T-helper 1 cell treated with Interleukin-12 subunit alpha and Interleukin-12 subunit beta and Interleukin-4 antibody, amounts not matched to agents 30 μg/mL and 1 μg/mL, for 36 hours (primary cell): ENCODE measurements around the gene MRPL53.
"Not testable (repeated sequence)": the region's sequence is repeated elsewhere in the genome, so short reads cannot be mapped to it uniquely, and the experiment has no call there.

Experiments
- H3K27ac Mint-ChIP-seq: one replicate; pipeline ENCODE4 v1.8.0; 2021; ENCODE audit warnings: mild to moderate bottlenecking, mixed read lengths
- H3K27me3 Mint-ChIP-seq: one replicate; pipeline ENCODE4 v1.8.0; 2021; ENCODE audit warnings: low read depth, mixed read lengths
- H3K36me3 Mint-ChIP-seq: one replicate; pipeline ENCODE4 v1.8.0; 2021; ENCODE audit warnings: low read depth, mixed read lengths
- H3K4me1 Mint-ChIP-seq: one replicate; pipeline ENCODE4 v1.8.0; 2021; ENCODE audit warnings: low read depth, mixed read lengths
- H3K4me3 Mint-ChIP-seq: one replicate; pipeline ENCODE4 v1.8.0; 2021; ENCODE audit warnings: mild to moderate bottlenecking, moderate library complexity, mixed read lengths
- H3K9me3 Mint-ChIP-seq: one replicate; pipeline ENCODE4 v1.8.0; 2021; ENCODE audit warnings: mixed read lengths

Gene MRPL53

GRCh38 chr2:74457129-74457548 lies 15.3 kb downstream of the MRPL53 start:
- H3K27me3 Mint-ChIP-seq = no peaks in the 10 kb centered on the region
- H3K27ac Mint-ChIP-seq = peak overlapping the region; percentile 99
- no peaks in the 10 kb centered on the region for H3K9me3 Mint-ChIP-seq
- H3K36me3 Mint-ChIP-seq = peaks cover 24% of the 10 kb centered on the region
- H3K4me1 Mint-ChIP-seq = peaks cover 51% of the 10 kb centered on the region
- H3K4me3 Mint-ChIP-seq = peak overlapping the region; percentile 94

GRCh38 chr2:74454654-74455511 lies 17.6 kb downstream of the MRPL53 start, which contains the start of gene INO80B:
INO80B (plus strand) TSS chr2:74455087; CDS start chr2:74455117, 30 bp downstream.
- H3K27me3 Mint-ChIP-seq = no peaks in the 10 kb centered on the region
- peaks cover 49% of the 10 kb centered on the region for H3K4me1 Mint-ChIP-seq
- peak within 1 kb of the TSS; percentile 94 for H3K4me3 Mint-ChIP-seq
- H3K9me3 Mint-ChIP-seq = no peaks in the 10 kb centered on the region
- peaks cover 19% of the 10 kb centered on the region for H3K36me3 Mint-ChIP-seq
- peak within 1 kb of the TSS; percentile 99 for H3K27ac Mint-ChIP-seq

GRCh38 chr2:74450570-74451190 lies 21.8 kb downstream of the MRPL53 start:
- Mint-ChIP-seq H3K27ac (no peak overlapping the region), H3K27me3 (peaks cover 8% of the 10 kb centered on the region)

GRCh38 chr2:74448771-74449170 lies 23.7 kb downstream of the MRPL53 start:
- Mint-ChIP-seq H3K4me1 (peaks cover 15% of the 10 kb centered on the region), H3K4me3 (no peak overlapping the region), H3K27ac (no peak overlapping the region), H3K36me3 (no peaks in the 10 kb centered on the region), H3K27me3 (peaks cover 23% of the 10 kb centered on the region), H3K9me3 (no peaks in the 10 kb centered on the region)

More at GRCh38 chr2:74450570-74451190, 21.8 kb downstream of the MRPL53 start:
- Mint-ChIP-seq H3K36me3 (peaks cover 7% of the 10 kb centered on the region), H3K4me1 (peaks cover 25% of the 10 kb centered on the region), H3K9me3 (no peaks in the 10 kb centered on the region), H3K4me3 (no peak overlapping the region)

- H3K36me3 Mint-ChIP-seq = no peaks in the 10 kb centered on the region
- no peak overlapping the region for H3K27ac Mint-ChIP-seq
- H3K27me3 Mint-ChIP-seq = peaks cover 28% of the 10 kb centered on the region
- H3K9me3 Mint-ChIP-seq = no peaks in the 10 kb centered on the region
- H3K4me3 Mint-ChIP-seq = no peak overlapping the region
- peaks cover 6% of the 10 kb centered on the region for H3K4me1 Mint-ChIP-seq
Observed at GRCh38 chr2:74447230-74447999, 25.1 kb downstream of the MRPL53 start.

GRCh38 chr2:74444498-74445318 lies 27.8 kb downstream of the MRPL53 start:
- peaks cover 40% of the 10 kb centered on the region for H3K27me3 Mint-ChIP-seq

GRCh38 chr2:74442483-74443297 lies 29.8 kb downstream of the MRPL53 start:
- peak overlapping the region; percentile 76 for H3K4me3 Mint-ChIP-seq
- H3K27ac Mint-ChIP-seq, H3K36me3 Mint-ChIP-seq, H3K9me3 Mint-ChIP-seq: not testable (repeated sequence)
- H3K27me3 Mint-ChIP-seq = peaks cover 58% of the 10 kb centered on the region
- peaks cover 11% of the 10 kb centered on the region for H3K4me1 Mint-ChIP-seq

More at GRCh38 chr2:74444498-74445318, 27.8 kb downstream of the MRPL53 start:
- Mint-ChIP-seq H3K36me3 (peaks cover 2% of the 10 kb centered on the region), H3K4me1 (peaks cover 7% of the 10 kb centered on the region), H3K4me3 (no peak overlapping the region), H3K9me3 (no peaks in the 10 kb centered on the region), H3K27ac (no peak overlapping the region)

GRCh38 chr2:74441690-74442482 lies 30.6 kb downstream of the MRPL53 start, which contains the start of gene RTKN:
RTKN (minus strand) TSS chr2:74441937; CDS start chr2:74441816, 121 bp downstream.
- peaks cover 2% of the 10 kb centered on the region for H3K36me3 Mint-ChIP-seq
- H3K27me3 Mint-ChIP-seq = peaks cover 50% of the 10 kb centered on the region
- peaks cover 12% of the 10 kb centered on the region for H3K4me1 Mint-ChIP-seq
- no peaks in the 10 kb centered on the region for H3K9me3 Mint-ChIP-seq
- peak within 1 kb of the TSS; percentile 76 for H3K4me3 Mint-ChIP-seq
- H3K27ac Mint-ChIP-seq = peak within 1 kb of the TSS; percentile 47

- peaks cover 50% of the 10 kb centered on the region for H3K27me3 Mint-ChIP-seq
- peak overlapping the region; percentile 21 for H3K4me3 Mint-ChIP-seq
- no peak overlapping the region for H3K27ac Mint-ChIP-seq
- H3K9me3 Mint-ChIP-seq = no peaks in the 10 kb centered on the region
- H3K36me3 Mint-ChIP-seq = peaks cover 2% of the 10 kb centered on the region
- H3K4me1 Mint-ChIP-seq = peaks cover 12% of the 10 kb centered on the region
Observed at GRCh38 chr2:74441170-74441689, 31.2 kb downstream of the MRPL53 start.

GRCh38 chr2:74440378-74441169 lies 31.9 kb downstream of the MRPL53 start:
- Mint-ChIP-seq H3K36me3 (peaks cover 2% of the 10 kb centered on the region), H3K4me3 (peak overlapping the region; percentile 48), H3K27ac (no peak overlapping the region), H3K9me3 (no peaks in the 10 kb centered on the region), H3K4me1 (peaks cover 12% of the 10 kb centered on the region), H3K27me3 (peaks cover 50% of the 10 kb centered on the region)

- no peaks in the 10 kb centered on the region for H3K9me3 Mint-ChIP-seq
- H3K27me3 Mint-ChIP-seq = peaks cover 46% of the 10 kb centered on the region
- H3K4me3 Mint-ChIP-seq = no peak overlapping the region
- no peak overlapping the region for H3K27ac Mint-ChIP-seq
- H3K4me1 Mint-ChIP-seq = peaks cover 12% of the 10 kb centered on the region
- peaks cover 2% of the 10 kb centered on the region for H3K36me3 Mint-ChIP-seq
Observed at GRCh38 chr2:74439803-74440377, 32.6 kb downstream of the MRPL53 start.
